ENCODE data around the gene C12orf43.

Gene C12orf43

DNA sequence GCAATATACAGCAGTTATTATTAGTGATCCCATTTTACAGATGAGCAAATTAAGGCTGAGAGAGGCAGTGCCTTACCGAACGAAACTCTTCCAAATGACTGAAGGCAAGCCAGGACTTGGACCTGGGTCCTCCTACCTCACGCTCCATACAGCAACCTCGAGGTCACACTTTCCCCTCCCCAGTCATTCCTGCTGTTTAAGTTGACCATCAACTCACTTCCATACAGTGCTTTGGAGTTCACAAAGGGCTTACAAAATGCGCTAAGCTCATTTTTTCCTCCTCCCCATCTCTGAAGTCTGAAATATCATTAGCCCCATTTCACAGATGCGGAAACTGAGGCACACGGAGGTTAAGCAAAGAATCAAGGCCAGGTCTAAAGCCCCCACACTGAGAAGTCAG is 33.6 kb downstream of the C12orf43 start:
- intact Hi-C loops (cut with DNase I), result no loop called here
- no peak for DNase-seq

DNA sequence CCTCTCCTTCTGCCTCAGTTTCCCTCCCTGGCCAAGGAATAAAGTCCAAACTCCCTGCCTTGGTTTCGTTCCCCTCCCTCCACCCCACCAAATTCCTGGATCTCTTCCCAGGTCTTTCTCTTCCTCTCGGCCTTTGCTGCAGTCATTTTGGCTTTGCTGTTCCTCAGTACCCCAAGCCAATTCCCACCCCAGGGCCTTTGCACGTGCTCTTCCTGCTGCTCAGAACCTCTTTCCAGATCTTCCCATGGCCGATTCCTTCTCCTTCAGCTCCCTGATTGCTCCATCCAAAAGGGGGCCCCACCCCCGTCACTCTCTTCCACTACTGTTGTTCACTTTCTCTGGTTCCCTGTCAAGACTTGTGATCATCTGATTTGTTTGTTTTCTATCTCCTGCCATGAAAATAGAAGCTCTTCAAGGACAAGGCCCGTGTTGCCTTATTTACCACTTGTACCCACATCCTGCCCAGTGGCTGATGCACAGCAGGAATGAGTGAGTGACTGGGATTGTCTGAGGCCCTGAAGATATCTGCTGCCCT is 34.8 kb downstream of the C12orf43 start:
- intact Hi-C loops (cut with DNase I), result no loop called here
- no peak for DNase-seq

GRCh38 chr12:120980800-120981368 is 35.4 kb downstream of the C12orf43 start:
- intact Hi-C loops (cut with DNase I), result no loop called here
- DNase-seq, result no peak

DNA sequence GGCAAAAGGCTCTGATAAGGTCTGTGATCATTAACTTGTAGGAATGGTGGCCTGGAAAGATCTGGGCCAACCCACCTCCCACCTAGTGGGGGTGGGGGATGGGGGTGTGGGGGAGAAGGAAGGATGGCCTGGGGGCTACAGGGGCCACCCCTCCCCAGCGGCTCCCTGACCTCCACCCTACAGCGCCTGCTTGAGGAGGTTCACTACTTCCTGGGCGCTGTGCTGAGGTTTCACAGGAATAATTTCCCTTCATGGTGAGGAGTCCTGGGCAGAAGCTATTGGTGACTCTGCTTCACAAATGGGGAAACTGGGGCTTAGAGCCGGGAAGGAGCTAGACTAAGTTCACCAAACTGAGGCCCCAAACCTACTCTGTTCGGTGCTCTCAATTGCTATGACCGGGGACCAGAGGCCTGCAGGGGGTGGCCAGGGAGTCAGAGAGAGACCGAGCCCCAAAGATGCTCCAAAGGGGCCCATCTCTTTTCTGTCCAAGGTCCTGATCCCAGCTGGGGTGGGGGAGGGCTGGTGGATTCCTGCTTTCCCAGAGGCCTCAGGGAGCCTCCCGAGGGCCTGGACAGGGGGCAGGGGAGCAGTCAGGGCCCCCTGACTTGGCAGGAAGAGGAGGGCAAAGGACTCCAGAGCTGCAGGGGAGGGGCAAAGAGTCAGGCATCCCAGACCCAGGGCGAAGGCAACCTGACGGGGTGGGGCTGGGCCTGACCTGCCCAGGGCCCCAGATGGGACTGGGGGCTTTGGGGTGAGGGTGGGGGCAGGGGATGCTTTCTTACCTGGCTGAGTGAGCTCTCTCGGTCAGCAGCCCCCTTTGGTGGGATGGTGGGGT is 36.2 kb downstream of the C12orf43 start:
- DNase-seq, result no peak
- intact Hi-C loops (cut with DNase I), result no loop called here

GRCh38 chr12:120979220-120979861 is 36.9 kb downstream of the C12orf43 start:
- intact Hi-C loops (cut with DNase I), result no loop called here
- no peak for DNase-seq

- no peak for DNase-seq
- intact Hi-C loops (cut with DNase I), result no loop called here
These were observed 37.7 kb downstream of the C12orf43 start, which contains the start of gene HNF1A for GRCh38 chr12:120978296-120979219. TSS of gene HNF1A (plus strand) at chr12:120978543. CDS start at chr12:120978769, 226 bp downstream.

- no peak for DNase-seq
- intact Hi-C loops (cut with DNase I), result no loop called here
These were observed 38.6 kb downstream of the C12orf43 start for GRCh38 chr12:120977531-120978295.

DNA sequence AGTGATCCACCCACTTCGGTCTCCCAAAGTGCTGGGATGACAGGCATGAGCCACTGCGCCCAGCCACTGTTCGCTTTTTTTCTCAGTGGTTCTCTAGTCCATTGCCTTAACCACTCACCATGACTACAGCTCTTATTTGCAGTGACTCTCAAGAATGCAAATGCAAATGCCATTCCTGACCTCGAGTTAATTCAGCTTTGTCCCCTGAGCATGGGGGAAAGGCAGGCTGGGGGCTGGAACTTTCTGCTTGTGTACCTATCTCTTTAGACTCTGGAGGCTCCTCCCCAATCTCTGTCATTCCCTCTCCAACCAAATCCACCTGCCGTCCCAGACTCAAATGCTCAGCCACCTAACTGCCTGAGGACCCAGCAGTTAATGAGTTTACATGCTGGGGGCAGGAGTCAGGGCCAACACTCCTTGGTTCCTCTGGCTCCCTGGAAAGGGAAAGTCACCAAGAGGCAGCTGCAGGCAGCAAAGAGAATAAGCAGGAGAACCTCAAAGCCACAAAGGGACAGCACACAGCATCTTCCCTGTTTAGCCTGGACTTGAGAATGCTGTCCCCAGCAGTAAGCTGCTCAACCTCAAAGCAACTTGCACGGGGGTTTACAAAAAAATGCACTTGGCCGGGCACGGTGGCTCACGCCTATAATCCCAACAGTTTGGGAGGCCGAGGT is 43.3 kb downstream of the C12orf43 start:
- intact Hi-C loops (cut with DNase I), result loop anchor here (5.0 kb wide), 1 partner anchor 326 kb away; no protein-coding TSS in a partner anchor
- DNase-seq, result no peak

- intact Hi-C loops (cut with DNase I), result loop anchor here (5.0 kb wide), 1 partner anchor 324 kb away; no protein-coding TSS in a partner anchor
- peak in 23 of 42 donors; percentile 11 to 72 (median 43) for DNase-seq
These were observed 44.7 kb downstream of the C12orf43 start for GRCh38 chr12:120971299-120972180.

DNA sequence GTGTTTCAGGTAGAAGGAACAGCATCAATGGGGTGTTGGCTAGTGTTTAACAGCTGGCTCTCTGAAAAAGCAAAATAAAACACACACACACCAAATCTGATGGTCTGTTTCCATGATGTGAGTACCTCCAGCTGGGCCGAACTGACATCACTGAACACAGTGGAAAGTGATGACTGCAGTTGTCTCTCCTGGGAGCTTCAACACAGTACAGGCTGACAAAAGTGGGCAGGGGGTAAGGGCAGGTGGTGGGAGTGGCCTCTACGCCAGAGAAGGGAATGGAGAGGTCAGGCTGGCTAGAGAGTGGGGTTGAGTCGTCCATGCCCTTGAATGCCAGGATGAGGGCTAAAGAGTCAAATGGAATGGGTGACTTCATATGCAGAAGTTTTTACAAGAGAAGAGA is 46.0 kb downstream of the C12orf43 start:
- DNase-seq, result no peak
- intact Hi-C loops (cut with DNase I), result loop anchor here (5.0 kb wide), 1 partner anchor 323 kb away; no protein-coding TSS in a partner anchor

DNA sequence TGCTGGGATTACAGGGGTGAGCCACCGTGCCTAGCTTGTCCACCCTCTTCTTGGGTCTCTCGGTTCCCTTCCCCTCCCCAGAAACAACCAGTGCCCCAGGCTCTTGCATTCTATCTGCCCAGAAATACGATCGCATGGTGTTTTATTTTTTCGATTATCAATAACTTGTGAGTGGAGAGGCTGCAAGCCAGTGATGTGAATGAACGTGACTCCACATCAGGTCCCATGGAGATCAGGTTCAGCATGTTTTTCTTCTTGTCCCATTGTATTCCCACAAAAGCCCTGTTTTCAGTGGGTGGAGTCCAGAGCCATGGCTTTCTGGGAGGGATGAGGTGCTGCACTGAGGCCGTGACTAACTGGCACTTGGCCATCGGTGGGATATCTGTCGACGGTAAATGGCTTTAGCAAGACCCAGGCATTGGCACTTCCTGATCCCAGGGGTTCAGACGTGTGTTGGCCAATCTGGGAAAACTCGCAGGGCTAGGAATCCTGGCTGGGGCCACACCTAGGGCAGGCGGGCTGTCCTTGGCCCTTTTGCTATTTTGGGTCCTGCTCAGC is 50.7 kb downstream of the C12orf43 start:
- intact Hi-C loops (cut with DNase I), result no loop called here
- no peak for DNase-seq

DNA sequence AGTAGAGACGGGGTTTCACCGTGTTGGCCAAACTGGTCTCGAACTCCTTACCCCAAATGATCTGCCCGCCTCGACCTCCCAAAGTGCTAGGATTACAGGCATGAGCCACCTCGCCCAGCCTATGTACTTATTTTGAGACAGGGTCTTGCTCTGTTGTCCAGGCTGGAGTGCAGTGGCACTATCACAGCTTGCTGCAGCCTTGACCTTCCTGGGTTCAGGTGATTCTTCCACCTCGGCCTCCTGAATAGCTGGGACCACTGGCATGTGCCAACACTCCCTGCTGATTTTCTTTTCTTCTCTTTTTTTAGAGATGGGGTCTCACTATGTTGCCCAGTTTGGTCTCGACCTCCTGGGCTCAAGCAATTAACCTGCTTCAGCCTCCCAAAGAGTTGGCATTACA is 52.0 kb downstream of the C12orf43 start:
- no peak for DNase-seq
- intact Hi-C loops (cut with DNase I), result no loop called here

DNA sequence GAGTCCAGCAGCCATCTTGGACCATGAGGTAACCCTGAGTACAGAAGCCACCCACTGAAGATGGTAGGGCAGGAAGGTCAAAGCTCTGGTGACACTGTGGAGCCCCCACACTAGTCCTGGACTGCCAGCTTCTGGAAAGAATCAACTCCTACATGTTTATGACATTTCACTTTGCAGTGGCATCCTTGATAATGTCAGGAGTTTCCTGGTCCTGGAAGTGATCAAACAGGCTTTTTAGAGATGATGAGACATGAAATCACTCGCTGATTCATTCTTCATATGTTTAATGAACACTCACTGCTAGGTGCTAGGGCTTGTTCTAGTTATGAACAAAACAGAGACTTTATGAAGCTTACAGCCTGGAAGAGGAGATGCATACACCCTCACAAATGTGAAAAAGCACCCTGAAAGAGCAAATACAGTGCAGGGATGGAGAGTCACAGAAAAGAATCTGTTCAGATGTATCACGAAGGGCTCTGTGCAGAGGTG is 53.7 kb downstream of the C12orf43 start:
- DNase-seq, result no peak
- intact Hi-C loops (cut with DNase I), result no loop called here

DNA sequence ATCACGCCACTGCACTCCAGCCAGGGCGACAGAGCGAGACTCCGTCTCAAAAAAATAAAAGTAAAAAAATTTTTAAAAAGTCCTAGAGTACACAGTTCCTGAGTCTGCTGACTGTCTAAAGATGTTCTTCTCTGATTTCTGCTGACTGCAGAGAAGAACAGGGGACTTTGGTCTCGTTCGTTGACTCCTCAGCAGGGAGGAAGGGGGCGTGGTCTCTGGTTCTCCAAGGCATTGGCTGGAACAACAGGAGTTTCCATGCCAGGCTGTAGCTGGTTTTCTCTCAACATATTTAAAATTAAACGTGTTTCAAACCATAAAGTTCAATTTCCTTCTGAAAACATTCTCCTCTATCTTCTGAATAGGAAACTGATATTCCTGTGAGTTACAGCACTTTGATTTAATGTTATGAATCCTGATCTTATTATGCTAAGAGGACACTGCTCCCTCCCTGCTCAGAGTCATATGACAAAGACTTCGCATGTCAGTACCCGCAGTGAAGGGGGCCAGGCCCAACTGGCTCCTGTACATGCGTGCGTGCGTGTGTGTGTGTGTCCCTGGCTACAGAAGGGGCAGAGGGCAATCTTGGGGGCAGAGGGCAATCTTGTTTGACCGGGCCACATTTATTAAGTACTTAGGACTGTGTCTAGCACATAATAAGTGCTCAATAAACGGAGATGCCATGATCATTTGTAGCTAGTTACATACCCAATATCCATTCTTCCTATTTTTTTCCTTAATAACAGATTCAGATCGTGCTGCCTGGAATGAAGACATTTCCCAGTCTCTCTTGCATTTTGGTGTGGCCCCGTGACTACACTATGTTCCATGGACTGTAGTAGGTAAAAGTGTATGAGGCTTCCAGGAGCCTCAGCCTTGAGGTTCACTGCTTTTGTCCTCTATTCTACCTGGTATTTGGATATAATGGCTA is 54.4 kb downstream of the C12orf43 start:
- intact Hi-C loops (cut with DNase I), result no loop called here
- peak in 8 of 42 donors; percentile 4 to 44 (median 25) for DNase-seq

- peak in 2 of 42 donors; percentile 6 to 22 for DNase-seq
- intact Hi-C loops (cut with DNase I), result no loop called here
These were observed 55.6 kb downstream of the C12orf43 start for GRCh38 chr12:120960657-120961056.

All from head of caudate nucleus (tissue), 42 donors.